ENCODE results near the gene MCTP1. TPM values are rescaled to one million over a fixed set of nuclear protein-coding genes. Genes with fewer than 3 reads are reported as not detected.

MCTP1 gene
- total and polyA plus RNA-seq, 9 of the 15 experiments (the other 6 are each of a cell fraction or from before 2014, with no cell fraction given) = 0.04 to 0.93 (median 0.06) TPM; not detected in 4

GRCh38 chr5:94707359-94707758 is 577.5 kb downstream of the MCTP1 start (continued):
- no peak for TF ChIP-seq CTCF (IDR thresholded peaks at IDR 0.05 in 2 of 3, conservative IDR thresholded peaks at IDR 0.05 in 1 of 3; ENCODE audit: insufficient read depth in 2 of 3, low read depth in 1 of 3, low read length in 3 of 3)
- TF ChIP-seq TAL1 (IDR thresholded peaks at IDR 0.05) = peak; percentile 47
- TF ChIP-seq ELF1 (tag; IDR thresholded peaks at IDR 0.05) = no peak
- no peak for TF ChIP-seq PTTG1 (tag; IDR thresholded peaks at IDR 0.05; ENCODE audit: low read depth)
- TF ChIP-seq CC2D1A (IDR thresholded peaks at IDR 0.05) = no peak
- no peak for TF ChIP-seq FOXA3 (CRISPR knock-in tag; conservative IDR thresholded peaks at IDR 0.05 in 1 of 2, IDR thresholded peaks at IDR 0.05 in 1 of 2)

GRCh38 chr5:94705427-94705826 is 579.5 kb downstream of the MCTP1 start:
- Histone ChIP-seq H3K9me3 (replicated peaks; ENCODE audit: control insufficient read depth, insufficient read depth, low read depth, low read length) (no peaks in the 10 kb centered on the region), H3K9ac (ENCODE audit: insufficient read depth in 1 of 2, low read depth in 2 of 2, low read length in 2 of 2) (no peak overlapping the region), H3K27me3 (ENCODE audit: control insufficient read depth in 2 of 2, insufficient read depth in 2 of 2, low read length in 2 of 2) (no peaks in the 10 kb centered on the region), H3K4me3 (no peak overlapping the region), H3K4me2 (ENCODE audit: insufficient read depth, low read length) (no peak overlapping the region), H2AFZ (ENCODE audit: low read depth, low read length) (no peak overlapping the region), H3K36me3 (ENCODE audit: control insufficient read depth, insufficient read depth, low read length) (peaks cover 16% of the 10 kb centered on the region; the same call in 1 of the 3 replicates), H3K79me2 (ENCODE audit: control insufficient read depth, insufficient read depth, low read length) (no peaks in the 10 kb centered on the region), H3K4me1 (replicated peaks in 1 of 2; ENCODE audit: control insufficient read depth in 2 of 2, insufficient read depth in 2 of 2, low read length in 2 of 2) (no peaks in the 10 kb centered on the region), H4K20me1 (replicated peaks; ENCODE audit: control insufficient read depth, insufficient read depth, low read length) (no peaks in the 10 kb centered on the region), H3K27ac (ENCODE audit: extremely low read depth, low read depth, low read length) (no peak overlapping the region), H3K9me1 (ENCODE audit: control insufficient read depth, insufficient read depth, low read length) (no peaks in the 10 kb centered on the region)
- 50% methylated on average over 1 of the region's 1 CpG for WGBS (ENCODE audit: insufficient coverage, low coverage, missing lambda C conversion rate)
- in situ Hi-C loops (cut with MboI) (no loop called here), intact Hi-C loops (cut with micrococcal nuclease) (no loop called here)
- no peak for TF ChIP-seq SUPT5H (IDR thresholded peaks at IDR 0.05)
- no peak for TF ChIP-seq SPI1 (IDR thresholded peaks at IDR 0.05; ENCODE audit: borderline replicate concordance, low read depth, low read length)
- no peak for TF ChIP-seq CTCFL (IDR thresholded peaks at IDR 0.05; ENCODE audit: borderline replicate concordance, insufficient read depth, low read depth, low read length, poor library complexity, severe bottlenecking)
- no peak for TF ChIP-seq CREB3 (tag; conservative IDR thresholded peaks at IDR 0.05; ENCODE audit: low read depth)
- no peak for TF ChIP-seq BCL6 (CRISPR knock-in tag; IDR thresholded peaks at IDR 0.05)
- no peak for TF ChIP-seq CBFA2T3 (IDR thresholded peaks at IDR 0.05)
- TF ChIP-seq JUN (IDR thresholded peaks at IDR 0.05; ENCODE audit: borderline replicate concordance, low read depth, low read length) = no peak
- no peak for TF ChIP-seq JUN (CRISPR knock-in tag; IDR thresholded peaks at IDR 0.05; ENCODE audit: borderline replicate concordance)
- no peak for TF ChIP-seq EP400 (IDR thresholded peaks at IDR 0.05)
- BruUV-seq (replicated peaks) = no TSS peak
- ATAC-seq (no peak), FAIRE-seq (no peak), DNase-seq (ENCODE audit: extremely low read depth in 1 of 4, low spot score in 3 of 4) (no peak)
- CTCF ChIA-PET (ENCODE audit: low intra/inter-chr PET ratio) = no interaction called here
- POLR2A ChIA-PET = interaction anchor here (0.7 kb wide), 1 partner anchor 9 kb away, joined by 3 read pairs; no protein-coding TSS in a partner anchor
